ENCODE measurements around the gene CAMTA1.

Gene CAMTA1

DNA sequence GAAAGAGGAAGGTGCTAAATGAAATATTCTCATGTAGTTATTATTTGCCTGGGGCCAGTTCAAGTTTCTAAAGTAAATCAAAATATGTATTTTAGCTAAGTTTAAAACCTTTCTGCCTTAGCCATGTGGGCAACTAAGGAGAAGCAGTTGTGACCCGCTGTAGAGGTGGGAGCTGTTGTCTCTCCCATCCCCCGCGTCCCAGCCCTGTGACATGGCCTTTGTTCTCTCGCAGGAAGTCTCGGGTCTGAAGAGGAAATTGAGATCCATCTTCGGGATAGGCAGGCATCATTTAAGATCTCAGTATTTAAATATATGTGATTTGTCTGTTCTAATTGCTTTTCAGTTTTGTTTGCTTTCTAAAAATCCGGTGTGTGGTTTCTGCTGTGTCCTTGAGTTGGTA is 121.5 kb downstream of the CAMTA1 start:
- Histone ChIP-seq H3K4me2 (ENCODE audit: low read depth, low read length) (peak overlapping the region; percentile 39; the same call in 1 of the 2 replicates), H3K27me3 (replicated peaks; ENCODE audit: insufficient read depth, low read length) (no peaks in the 10 kb centered on the region), H4K20me1 (ENCODE audit: insufficient read depth, low read length) (no peaks in the 10 kb centered on the region), H2AFZ (ENCODE audit: low read length) (no peak overlapping the region), H3K9me2 (replicated peaks; ENCODE audit: insufficient read depth, low read length) (no peaks in the 10 kb centered on the region), H3K4me3 (ENCODE audit: low read length) (no peak overlapping the region), H3K4me1 (ENCODE audit: low read length) (peaks cover 22% of the 10 kb centered on the region), H3K36me3 (replicated peaks; ENCODE audit: insufficient read depth, low read length) (no peaks in the 10 kb centered on the region), H3K79me2 (ENCODE audit: low read length) (no peaks in the 10 kb centered on the region), H3F3A (ENCODE audit: insufficient read depth, low read length) (peaks cover 5% of the 10 kb centered on the region; the same call in 1 of the 2 replicates), H3K9me3 (replicated peaks; ENCODE audit: insufficient read depth, low read length) (no peaks in the 10 kb centered on the region), H3K9ac (ENCODE audit: low read length) (no peak overlapping the region), H3K27ac (ENCODE audit: low read length) (no peak overlapping the region)
- TF ChIP-seq, protein P1, sequence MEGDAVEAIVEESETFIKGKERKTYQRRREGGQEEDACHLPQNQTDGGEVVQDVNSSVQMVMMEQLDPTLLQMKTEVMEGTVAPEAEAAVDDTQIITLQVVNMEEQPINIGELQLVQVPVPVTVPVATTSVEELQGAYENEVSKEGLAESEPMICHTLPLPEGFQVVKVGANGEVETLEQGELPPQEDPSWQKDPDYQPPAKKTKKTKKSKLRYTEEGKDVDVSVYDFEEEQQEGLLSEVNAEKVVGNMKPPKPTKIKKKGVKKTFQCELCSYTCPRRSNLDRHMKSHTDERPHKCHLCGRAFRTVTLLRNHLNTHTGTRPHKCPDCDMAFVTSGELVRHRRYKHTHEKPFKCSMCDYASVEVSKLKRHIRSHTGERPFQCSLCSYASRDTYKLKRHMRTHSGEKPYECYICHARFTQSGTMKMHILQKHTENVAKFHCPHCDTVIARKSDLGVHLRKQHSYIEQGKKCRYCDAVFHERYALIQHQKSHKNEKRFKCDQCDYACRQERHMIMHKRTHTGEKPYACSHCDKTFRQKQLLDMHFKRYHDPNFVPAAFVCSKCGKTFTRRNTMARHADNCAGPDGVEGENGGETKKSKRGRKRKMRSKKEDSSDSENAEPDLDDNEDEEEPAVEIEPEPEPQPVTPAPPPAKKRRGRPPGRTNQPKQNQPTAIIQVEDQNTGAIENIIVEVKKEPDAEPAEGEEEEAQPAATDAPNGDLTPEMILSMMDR (IDR thresholded peaks at IDR 0.05; ENCODE audit: low read length), result no peak
- TF ChIP-seq EZH2 (optimal IDR thresholded peaks at IDR 0.05; ENCODE audit: low read depth, low read length) (no peak), EZH2phosphoT487 (IDR thresholded peaks at IDR 0.05; ENCODE audit: low read length) (no peak)
- DNase-seq, result no peak

DNA sequence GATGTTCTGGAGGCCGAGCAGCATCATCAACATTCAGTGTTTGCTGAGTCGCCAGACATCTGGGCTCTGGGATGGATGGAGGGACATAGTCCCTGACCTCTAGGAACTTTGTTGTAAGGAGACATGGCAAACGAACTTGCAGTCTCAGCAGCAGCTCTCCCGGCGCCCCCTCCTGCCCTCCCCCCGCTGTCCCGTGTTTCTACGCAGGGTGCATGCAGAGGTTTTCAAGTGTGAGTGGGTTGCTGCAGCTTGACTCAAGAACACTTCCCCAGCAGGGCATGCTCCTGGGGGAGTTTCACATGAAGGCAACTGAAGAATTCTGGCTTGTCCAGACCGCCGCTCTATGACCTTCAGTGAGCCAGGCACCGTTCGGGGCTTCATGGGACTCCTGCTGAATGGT is 121.9 kb downstream of the CAMTA1 start:
- no peak for DNase-seq
- no peak for TF ChIP-seq EZH2 (optimal IDR thresholded peaks at IDR 0.05; ENCODE audit: low read depth, low read length)
- TF ChIP-seq EZH2phosphoT487 (IDR thresholded peaks at IDR 0.05; ENCODE audit: low read length), result no peak
- TF ChIP-seq, protein P1 (IDR thresholded peaks at IDR 0.05; ENCODE audit: low read length), result no peak
- Histone ChIP-seq H2AFZ (ENCODE audit: low read length) (no peak overlapping the region), H3K4me1 (ENCODE audit: low read length) (peaks cover 19% of the 10 kb centered on the region), H3K4me3 (ENCODE audit: low read length) (no peak overlapping the region), H3K4me2 (ENCODE audit: low read depth, low read length) (no peak overlapping the region), H4K20me1 (ENCODE audit: insufficient read depth, low read length) (no peaks in the 10 kb centered on the region), H3K36me3 (replicated peaks; ENCODE audit: insufficient read depth, low read length) (no peaks in the 10 kb centered on the region), H3K9me3 (replicated peaks; ENCODE audit: insufficient read depth, low read length) (no peaks in the 10 kb centered on the region), H3K27me3 (replicated peaks; ENCODE audit: insufficient read depth, low read length) (no peaks in the 10 kb centered on the region), H3K9ac (ENCODE audit: low read length) (no peak overlapping the region), H3F3A (ENCODE audit: insufficient read depth, low read length) (peaks cover 3% of the 10 kb centered on the region; the same call in 1 of the 2 replicates), H3K79me2 (ENCODE audit: low read length) (no peaks in the 10 kb centered on the region), H3K9me2 (replicated peaks; ENCODE audit: insufficient read depth, low read length) (no peaks in the 10 kb centered on the region), H3K27ac (ENCODE audit: low read length) (no peak overlapping the region)

DNA sequence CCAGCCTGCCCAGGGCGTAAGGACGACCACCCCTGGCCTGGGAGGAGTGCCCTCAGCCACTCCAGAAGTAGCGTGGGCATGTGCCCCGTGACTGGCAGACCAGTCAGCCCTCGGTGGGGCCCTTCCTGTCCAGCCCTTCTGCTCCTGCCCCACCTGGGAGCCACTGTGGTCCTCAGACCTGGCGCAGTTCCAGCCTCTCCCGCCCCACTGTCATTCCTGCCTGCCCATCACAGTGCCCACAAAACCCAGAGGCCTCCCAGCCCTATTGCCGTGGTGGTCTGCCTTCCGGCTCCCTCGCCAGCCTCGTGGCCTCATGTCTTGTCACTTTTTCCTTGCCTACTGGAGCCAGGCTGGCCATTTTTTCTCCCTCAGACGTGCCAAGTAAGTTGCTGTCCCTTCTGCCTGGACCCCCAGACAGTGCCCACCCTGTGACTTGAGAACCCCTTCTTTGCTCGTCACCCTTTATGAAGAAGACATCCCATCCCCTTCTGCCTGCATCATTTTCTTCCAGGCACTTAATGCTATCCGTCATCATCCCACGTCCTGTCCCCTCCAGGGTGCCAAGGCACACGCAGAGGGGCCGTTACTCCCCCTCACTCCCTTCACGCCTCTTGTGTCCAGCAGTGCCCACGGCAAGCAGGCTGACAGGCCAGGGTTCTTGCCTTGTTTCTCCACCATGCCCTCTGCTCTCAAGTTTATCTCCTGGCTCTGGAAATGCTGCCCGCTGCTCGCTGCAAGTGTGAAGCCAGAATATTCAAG is 122.6 kb downstream of the CAMTA1 start:
- Histone ChIP-seq H3K36me3 (replicated peaks; ENCODE audit: insufficient read depth, low read length) (no peaks in the 10 kb centered on the region), H3K4me2 (ENCODE audit: low read depth, low read length) (no peak overlapping the region)
- TF ChIP-seq, protein P1 (IDR thresholded peaks at IDR 0.05; ENCODE audit: low read length), result no peak
- TF ChIP-seq EZH2phosphoT487 (IDR thresholded peaks at IDR 0.05; ENCODE audit: low read length) (no peak), EZH2 (optimal IDR thresholded peaks at IDR 0.05; ENCODE audit: low read depth, low read length) (no peak)

More for the DNA sequence above, 122.6 kb downstream of the CAMTA1 start:
- no peak overlapping the region for H3K9ac ChIP-seq (ENCODE audit: low read length)
- H3K27me3 ChIP-seq (replicated peaks; ENCODE audit: insufficient read depth, low read length), result no peaks in the 10 kb centered on the region
- no peaks in the 10 kb centered on the region for H4K20me1 ChIP-seq (ENCODE audit: insufficient read depth, low read length)
- H3K79me2 ChIP-seq (ENCODE audit: low read length), result no peaks in the 10 kb centered on the region
- DNase-seq, result no peak
- H3K9me2 ChIP-seq (replicated peaks; ENCODE audit: insufficient read depth, low read length), result no peaks in the 10 kb centered on the region
- no peak overlapping the region for H3K27ac ChIP-seq (ENCODE audit: low read length)
- H3F3A ChIP-seq (ENCODE audit: insufficient read depth, low read length), result no peaks in the 10 kb centered on the region; the same call in 1 of the 2 replicates
- peaks cover 13% of the 10 kb centered on the region for H3K4me1 ChIP-seq (ENCODE audit: low read length)
- no peak overlapping the region for H3K4me3 ChIP-seq (ENCODE audit: low read length)
- H3K9me3 ChIP-seq (replicated peaks; ENCODE audit: insufficient read depth, low read length), result no peaks in the 10 kb centered on the region
- H2AFZ ChIP-seq (ENCODE audit: low read length), result no peak overlapping the region
